Ishikawa (cell line): ENCODE results near the gene TRUB2.

ENCODE experiments used
- CEBPB ChIP-seq: IDR thresholded peaks from 2 replicates; pipeline ENCODE4 v1.6.1; 2012
- CREB1 ChIP-seq: IDR thresholded peaks from 2 replicates; pipeline ENCODE4 v1.6.1; 2012; ENCODE audit warnings: low read depth
- EGR1 ChIP-seq: IDR thresholded peaks from 2 replicates; pipeline ENCODE4 v1.6.1; 2012
- EP300 ChIP-seq: IDR thresholded peaks from 2 replicates; pipeline ENCODE4 v1.6.1; 2012; ENCODE audit warnings: borderline replicate concordance
- FOXM1 ChIP-seq: IDR thresholded peaks from 2 replicates; pipeline ENCODE4 v1.6.1; 2012; ENCODE audit warnings: low read depth, borderline replicate concordance
- MAX ChIP-seq: IDR thresholded peaks from 2 replicates; pipeline ENCODE4 v1.6.1; 2012
- NFIC ChIP-seq: IDR thresholded peaks from 2 replicates; pipeline ENCODE4 v1.6.1; 2012
- RAD21 ChIP-seq: IDR thresholded peaks from 2 replicates; pipeline ENCODE4 v1.6.1; 2012; ENCODE audit warnings: low read depth
- REST ChIP-seq: IDR thresholded peaks from 2 replicates; pipeline ENCODE4 v1.6.1; 2012; ENCODE audit warnings: low read depth, mild to moderate bottlenecking
- TAF1 ChIP-seq: IDR thresholded peaks from 2 replicates; pipeline ENCODE4 v1.6.1; 2012; ENCODE audit warnings: low read depth, mild to moderate bottlenecking
- TCF12 ChIP-seq: IDR thresholded peaks from 2 replicates; pipeline ENCODE4 v1.6.1; 2012; ENCODE audit warnings: low read depth
- TEAD4 ChIP-seq: IDR thresholded peaks from 2 replicates; pipeline ENCODE4 v1.6.1; 2012
- USF1 ChIP-seq: IDR thresholded peaks from 2 replicates; pipeline ENCODE4 v1.6.1; 2012
- YY1 ChIP-seq: IDR thresholded peaks from 2 replicates; pipeline ENCODE4 v1.6.1; 2012; ENCODE audit warnings: low read depth
- ZBTB7A ChIP-seq: IDR thresholded peaks from 2 replicates; pipeline ENCODE4 v1.6.1; 2012; ENCODE audit warnings: low read depth

TRUB2 gene

GRCh38 chr9:128349125-128349524, 26.9 kb upstream of the TRUB2 start:
- no peak for TF ChIP-seq CEBPB
- TF ChIP-seq YY1, result no peak
- no peak for TF ChIP-seq ZBTB7A
- TF ChIP-seq FOXM1, result no peak
- TF ChIP-seq CREB1, result no peak
- TF ChIP-seq RAD21, result no peak
- TF ChIP-seq MAX, result no peak
- TF ChIP-seq TCF12, result no peak
- no peak for TF ChIP-seq EP300
- no peak for TF ChIP-seq TAF1
- TF ChIP-seq USF1, result no peak
- no peak for TF ChIP-seq REST
- no peak for TF ChIP-seq TEAD4
- TF ChIP-seq EGR1, result no peak
- TF ChIP-seq NFIC, result no peak

- TF ChIP-seq TCF12 (no peak), CEBPB (no peak), ZBTB7A (no peak), RAD21 (no peak), TAF1 (no peak), CREB1 (no peak), YY1 (no peak), NFIC (no peak), REST (no peak), TEAD4 (no peak), EGR1 (no peak), FOXM1 (no peak), EP300 (no peak), MAX (no peak), USF1 (no peak)
Observed at GRCh38 chr9:128344931-128345605, 22.8 kb upstream of the TRUB2 start.

- TF ChIP-seq ZBTB7A (no peak), RAD21 (no peak), EGR1 (no peak), CREB1 (no peak), REST (no peak), FOXM1 (no peak), NFIC (no peak), TCF12 (no peak), USF1 (no peak), TEAD4 (no peak), EP300 (no peak), CEBPB (no peak), MAX (no peak), TAF1 (no peak), YY1 (no peak)
Observed at GRCh38 chr9:128343855-128344254, 21.6 kb upstream of the TRUB2 start.
